Measurements from ENCODE around the gene NLRP10. TPM values are rescaled to one million over a fixed set of nuclear protein-coding genes. Genes with fewer than 3 reads are reported as not detected.

The NLRP10 gene, protein sequence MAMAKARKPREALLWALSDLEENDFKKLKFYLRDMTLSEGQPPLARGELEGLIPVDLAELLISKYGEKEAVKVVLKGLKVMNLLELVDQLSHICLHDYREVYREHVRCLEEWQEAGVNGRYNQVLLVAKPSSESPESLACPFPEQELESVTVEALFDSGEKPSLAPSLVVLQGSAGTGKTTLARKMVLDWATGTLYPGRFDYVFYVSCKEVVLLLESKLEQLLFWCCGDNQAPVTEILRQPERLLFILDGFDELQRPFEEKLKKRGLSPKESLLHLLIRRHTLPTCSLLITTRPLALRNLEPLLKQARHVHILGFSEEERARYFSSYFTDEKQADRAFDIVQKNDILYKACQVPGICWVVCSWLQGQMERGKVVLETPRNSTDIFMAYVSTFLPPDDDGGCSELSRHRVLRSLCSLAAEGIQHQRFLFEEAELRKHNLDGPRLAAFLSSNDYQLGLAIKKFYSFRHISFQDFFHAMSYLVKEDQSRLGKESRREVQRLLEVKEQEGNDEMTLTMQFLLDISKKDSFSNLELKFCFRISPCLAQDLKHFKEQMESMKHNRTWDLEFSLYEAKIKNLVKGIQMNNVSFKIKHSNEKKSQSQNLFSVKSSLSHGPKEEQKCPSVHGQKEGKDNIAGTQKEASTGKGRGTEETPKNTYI
- polyA plus RNA-seq (2012; rRNA removed) = 0.05 and 0.39 TPM in 2 replicates
- polyA plus RNA-seq (2012; cell fraction: cytosol; rRNA removed) = 0.15 and 0.39 TPM in 2 replicates
- polyA plus RNA-seq (2012; cell fraction: nucleus; rRNA removed) = 0.13 and 0.27 TPM in 2 replicates

DNA sequence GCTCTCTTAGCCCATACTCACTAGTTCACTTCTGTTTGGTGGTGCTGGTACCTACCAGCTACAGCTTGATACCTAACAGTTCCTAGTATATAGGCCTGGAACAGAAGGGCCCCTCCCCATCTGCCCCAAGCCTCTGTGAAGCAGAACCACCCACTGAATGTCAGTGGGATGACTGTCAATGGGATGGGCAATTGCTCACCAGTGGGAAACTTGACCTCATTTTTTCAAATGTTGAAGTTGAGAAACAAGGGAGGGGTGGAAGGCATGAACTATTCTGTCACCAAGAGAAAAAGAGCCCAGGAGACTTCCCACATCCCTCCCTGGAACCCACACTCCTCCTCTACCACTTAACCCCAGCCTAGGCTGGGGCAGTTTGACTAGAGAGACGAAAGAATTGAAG is at the start of gene NLRP10:
Gene NLRP10 (minus strand): TSS at position 62 of the 400 bp plus-strand sequence. CDS start 1,952 bp downstream, outside the sequence.
- POLR2A ChIA-PET = no interaction called here
- H2AFZ ChIP-seq (ENCODE audit: low read depth) = peak within 1 kb of the TSS; percentile 79
- no peaks in the 10 kb centered on the region for H3K27me3 ChIP-seq (ENCODE audit: insufficient read depth)
- TF ChIP-seq, protein P1, sequence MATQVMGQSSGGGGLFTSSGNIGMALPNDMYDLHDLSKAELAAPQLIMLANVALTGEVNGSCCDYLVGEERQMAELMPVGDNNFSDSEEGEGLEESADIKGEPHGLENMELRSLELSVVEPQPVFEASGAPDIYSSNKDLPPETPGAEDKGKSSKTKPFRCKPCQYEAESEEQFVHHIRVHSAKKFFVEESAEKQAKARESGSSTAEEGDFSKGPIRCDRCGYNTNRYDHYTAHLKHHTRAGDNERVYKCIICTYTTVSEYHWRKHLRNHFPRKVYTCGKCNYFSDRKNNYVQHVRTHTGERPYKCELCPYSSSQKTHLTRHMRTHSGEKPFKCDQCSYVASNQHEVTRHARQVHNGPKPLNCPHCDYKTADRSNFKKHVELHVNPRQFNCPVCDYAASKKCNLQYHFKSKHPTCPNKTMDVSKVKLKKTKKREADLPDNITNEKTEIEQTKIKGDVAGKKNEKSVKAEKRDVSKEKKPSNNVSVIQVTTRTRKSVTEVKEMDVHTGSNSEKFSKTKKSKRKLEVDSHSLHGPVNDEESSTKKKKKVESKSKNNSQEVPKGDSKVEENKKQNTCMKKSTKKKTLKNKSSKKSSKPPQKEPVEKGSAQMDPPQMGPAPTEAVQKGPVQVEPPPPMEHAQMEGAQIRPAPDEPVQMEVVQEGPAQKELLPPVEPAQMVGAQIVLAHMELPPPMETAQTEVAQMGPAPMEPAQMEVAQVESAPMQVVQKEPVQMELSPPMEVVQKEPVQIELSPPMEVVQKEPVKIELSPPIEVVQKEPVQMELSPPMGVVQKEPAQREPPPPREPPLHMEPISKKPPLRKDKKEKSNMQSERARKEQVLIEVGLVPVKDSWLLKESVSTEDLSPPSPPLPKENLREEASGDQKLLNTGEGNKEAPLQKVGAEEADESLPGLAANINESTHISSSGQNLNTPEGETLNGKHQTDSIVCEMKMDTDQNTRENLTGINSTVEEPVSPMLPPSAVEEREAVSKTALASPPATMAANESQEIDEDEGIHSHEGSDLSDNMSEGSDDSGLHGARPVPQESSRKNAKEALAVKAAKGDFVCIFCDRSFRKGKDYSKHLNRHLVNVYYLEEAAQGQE (IDR thresholded peaks at IDR 0.05; ENCODE audit: low read depth, low read length) = no peak
- TF ChIP-seq, protein P2, sequence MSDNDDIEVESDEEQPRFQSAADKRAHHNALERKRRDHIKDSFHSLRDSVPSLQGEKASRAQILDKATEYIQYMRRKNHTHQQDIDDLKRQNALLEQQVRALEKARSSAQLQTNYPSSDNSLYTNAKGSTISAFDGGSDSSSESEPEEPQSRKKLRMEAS (IDR thresholded peaks at IDR 0.05; ENCODE audit: low read depth) = no peak
- TF ChIP-seq, protein P3, sequence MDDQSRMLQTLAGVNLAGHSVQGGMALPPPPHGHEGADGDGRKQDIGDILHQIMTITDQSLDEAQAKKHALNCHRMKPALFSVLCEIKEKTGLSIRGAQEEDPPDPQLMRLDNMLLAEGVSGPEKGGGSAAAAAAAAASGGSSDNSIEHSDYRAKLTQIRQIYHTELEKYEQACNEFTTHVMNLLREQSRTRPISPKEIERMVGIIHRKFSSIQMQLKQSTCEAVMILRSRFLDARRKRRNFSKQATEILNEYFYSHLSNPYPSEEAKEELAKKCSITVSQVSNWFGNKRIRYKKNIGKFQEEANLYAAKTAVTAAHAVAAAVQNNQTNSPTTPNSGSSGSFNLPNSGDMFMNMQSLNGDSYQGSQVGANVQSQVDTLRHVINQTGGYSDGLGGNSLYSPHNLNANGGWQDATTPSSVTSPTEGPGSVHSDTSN (IDR thresholded peaks at IDR 0.05) = 0 out of 2 replicates have a peak, but pooled peaks have one; percentile 17
- TF ChIP-seq FOXM1 (IDR thresholded peaks at IDR 0.05; ENCODE audit: low read depth) (no peak), NFIC (IDR thresholded peaks at IDR 0.05; ENCODE audit: borderline replicate concordance) (no peak), FOSL2 (IDR thresholded peaks at IDR 0.05; ENCODE audit: borderline replicate concordance, low read depth) (peak; percentile 25; the same call in 1 of the 2 replicates), NRF1 (IDR thresholded peaks at IDR 0.05; ENCODE audit: low read depth, low read length) (no peak), RAD21 (IDR thresholded peaks at IDR 0.05; ENCODE audit: low read length) (no peak), MEF2A (IDR thresholded peaks at IDR 0.05; ENCODE audit: borderline replicate concordance, low read depth) (no peak), EP300 (IDR thresholded peaks at IDR 0.05; ENCODE audit: borderline replicate concordance in 1 of 2, low read depth in 1 of 2, low read length in 1 of 2) (no peak), YY1 (IDR thresholded peaks at IDR 0.05; ENCODE audit: low read depth) (no peak), TAF1 (IDR thresholded peaks at IDR 0.05; ENCODE audit: borderline replicate concordance, low read depth, low read length) (no peak), ELF1 (IDR thresholded peaks at IDR 0.05) (no peak)
- TF ChIP-seq, protein P4, sequence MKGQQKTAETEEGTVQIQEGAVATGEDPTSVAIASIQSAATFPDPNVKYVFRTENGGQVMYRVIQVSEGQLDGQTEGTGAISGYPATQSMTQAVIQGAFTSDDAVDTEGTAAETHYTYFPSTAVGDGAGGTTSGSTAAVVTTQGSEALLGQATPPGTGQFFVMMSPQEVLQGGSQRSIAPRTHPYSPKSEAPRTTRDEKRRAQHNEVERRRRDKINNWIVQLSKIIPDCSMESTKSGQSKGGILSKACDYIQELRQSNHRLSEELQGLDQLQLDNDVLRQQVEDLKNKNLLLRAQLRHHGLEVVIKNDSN (IDR thresholded peaks at IDR 0.05; ENCODE audit: borderline replicate concordance, low read depth) = no peak
- H3K9me2 ChIP-seq = no peaks in the 10 kb centered on the region
- WGBS (ENCODE audit: low lambda C conversion rate) = 60% methylated on average over 1 of the region's 1 CpG
- no peak for DNase-seq
- no peaks in the 10 kb centered on the region for H3K79me2 ChIP-seq (ENCODE audit: insufficient read depth)
- no peaks in the 10 kb centered on the region for H4K20me1 ChIP-seq (ENCODE audit: insufficient read depth)
- H3F3A ChIP-seq (replicated peaks; ENCODE audit: insufficient read depth) = no peaks in the 10 kb centered on the region
- no peaks in the 10 kb centered on the region for H3K9me3 ChIP-seq
- peak within 1 kb of the TSS in 1 of 2 experiments; percentile 62; a peak in 2 of 4 replicates for H3K27ac ChIP-seq (ENCODE audit: low read depth in 2 of 2, low read length in 1 of 2)
- peak within 1 kb of the TSS; percentile 36 for H3K9ac ChIP-seq
- peaks cover 0 to 12% of the 10 kb centered on the region in 2 experiments; a peak in 1 of 4 replicates for H3K4me1 ChIP-seq (ENCODE audit: control insufficient read depth in 1 of 2, insufficient read depth in 2 of 2, low read depth in 1 of 2, low read length in 1 of 2)
- peak within 1 kb of the TSS; percentile 54 for H3K4me2 ChIP-seq
- no peaks in the 10 kb centered on the region for H3K36me3 ChIP-seq (replicated peaks in 1 of 2; ENCODE audit: control insufficient read depth in 1 of 2, insufficient read depth in 2 of 2, low read length in 1 of 2)
- CTCF ChIA-PET = interaction anchor here (4.7 kb wide), 1 partner anchor 21 kb away, joined by 14 read pairs; the partner anchor contains the start of gene EIF3F
- H3K4me3 ChIP-seq (ENCODE audit: low read depth in 2 of 2, low read length in 1 of 2) = no peak within 1 kb of the TSS

Data from SK-N-SH (cell line).